ENCODE measurements around the gene TFEB.

DNA sequence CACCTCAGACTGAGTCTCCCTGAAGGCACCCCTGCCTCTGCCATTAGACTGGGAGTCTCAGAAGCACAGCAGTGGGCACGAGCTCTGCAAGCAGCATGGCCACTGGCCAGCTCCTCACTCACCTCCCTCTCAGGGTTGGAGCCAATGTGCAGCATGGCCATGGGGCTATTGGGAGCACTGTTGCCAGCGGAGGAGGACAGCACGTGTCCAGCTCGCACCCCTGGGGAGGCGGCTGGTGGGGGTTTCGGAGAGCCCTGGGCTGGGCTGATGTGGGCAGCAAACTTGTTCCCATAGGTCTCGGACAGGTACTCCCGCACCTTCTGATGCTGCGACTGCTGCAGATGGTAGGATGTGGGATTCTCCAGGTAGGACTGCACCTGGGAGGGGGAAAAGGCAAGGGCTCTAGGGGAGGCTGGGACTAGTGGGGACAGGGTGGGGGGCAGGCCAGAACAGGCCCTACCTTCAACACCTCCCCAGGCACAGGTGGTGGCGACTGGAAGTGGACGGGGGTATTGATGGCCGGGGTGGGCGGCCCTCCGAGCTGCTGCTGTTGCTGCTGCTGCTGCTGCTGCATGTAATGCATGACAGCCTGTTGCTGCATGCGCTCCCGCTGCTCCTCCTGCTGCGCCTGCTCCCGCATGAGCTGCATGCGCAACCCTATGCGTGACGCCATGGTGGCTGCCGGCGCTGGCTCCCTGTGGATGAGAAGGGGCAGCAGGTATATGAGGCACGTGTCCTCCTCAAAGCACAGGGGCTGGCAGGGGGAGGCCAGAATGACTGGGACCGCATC is 44.7 kb downstream of the TFEB start:
- TF ChIP-seq, protein P1, sequence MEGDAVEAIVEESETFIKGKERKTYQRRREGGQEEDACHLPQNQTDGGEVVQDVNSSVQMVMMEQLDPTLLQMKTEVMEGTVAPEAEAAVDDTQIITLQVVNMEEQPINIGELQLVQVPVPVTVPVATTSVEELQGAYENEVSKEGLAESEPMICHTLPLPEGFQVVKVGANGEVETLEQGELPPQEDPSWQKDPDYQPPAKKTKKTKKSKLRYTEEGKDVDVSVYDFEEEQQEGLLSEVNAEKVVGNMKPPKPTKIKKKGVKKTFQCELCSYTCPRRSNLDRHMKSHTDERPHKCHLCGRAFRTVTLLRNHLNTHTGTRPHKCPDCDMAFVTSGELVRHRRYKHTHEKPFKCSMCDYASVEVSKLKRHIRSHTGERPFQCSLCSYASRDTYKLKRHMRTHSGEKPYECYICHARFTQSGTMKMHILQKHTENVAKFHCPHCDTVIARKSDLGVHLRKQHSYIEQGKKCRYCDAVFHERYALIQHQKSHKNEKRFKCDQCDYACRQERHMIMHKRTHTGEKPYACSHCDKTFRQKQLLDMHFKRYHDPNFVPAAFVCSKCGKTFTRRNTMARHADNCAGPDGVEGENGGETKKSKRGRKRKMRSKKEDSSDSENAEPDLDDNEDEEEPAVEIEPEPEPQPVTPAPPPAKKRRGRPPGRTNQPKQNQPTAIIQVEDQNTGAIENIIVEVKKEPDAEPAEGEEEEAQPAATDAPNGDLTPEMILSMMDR (IDR thresholded peaks at IDR 0.05; ENCODE audit: extremely low read depth in 1 of 2, insufficient read depth in 1 of 2, low read depth in 1 of 2, low read length in 2 of 2): no peak
- TF ChIP-seq JUN (IDR thresholded peaks at IDR 0.05; ENCODE audit: borderline replicate concordance, insufficient read depth, insufficient read length, low read depth) (no peak), POLR2AphosphoS5 (IDR thresholded peaks at IDR 0.05; ENCODE audit: insufficient read depth, low read depth, low read length) (no peak), POLR2A (IDR thresholded peaks at IDR 0.05; ENCODE audit: low read depth, low read length) (no peak), FOS (IDR thresholded peaks at IDR 0.05; ENCODE audit: borderline replicate concordance, insufficient read depth, low read length) (no peak), EZH2 (IDR thresholded peaks at IDR 0.05; ENCODE audit: borderline replicate concordance, low read depth, low read length, severe bottlenecking) (no peak), GATA2 (IDR thresholded peaks at IDR 0.05; ENCODE audit: insufficient read depth, insufficient read length, low read depth, low read length) (no peak), MYC (IDR thresholded peaks at IDR 0.05; ENCODE audit: low read depth, low read length) (no peak)
- TF ChIP-seq, protein P2, sequence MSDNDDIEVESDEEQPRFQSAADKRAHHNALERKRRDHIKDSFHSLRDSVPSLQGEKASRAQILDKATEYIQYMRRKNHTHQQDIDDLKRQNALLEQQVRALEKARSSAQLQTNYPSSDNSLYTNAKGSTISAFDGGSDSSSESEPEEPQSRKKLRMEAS (IDR thresholded peaks at IDR 0.05; ENCODE audit: insufficient read depth, insufficient read length): no peak

Measured in endothelial cell of umbilical vein (primary cell).